D341Med (cell line): Measurements from ENCODE around the gene UQCC2.

Experiments used
- DNase-seq: peaks from one replicate; pipeline ENCODE4 v3.0.0; 2012; ENCODE audit warnings: low spot score

UQCC2 gene

GRCh38 chr6:33651403-33651802 lies 60.1 kb downstream of the UQCC2 start:
- DNase-seq = no peak
